GM10847 (cell line): ENCODE data around the gene TSPAN6.

Source experiments
- POLR2A ChIP-seq: IDR thresholded peaks from 2 replicates; pipeline ENCODE4 v1.6.1; 2011; ENCODE audit not compliant: insufficient read length; ENCODE audit errors: extremely low read depth

The TSPAN6 gene

GRCh38 chrX:100615005-100615404 is 21.6 kb downstream of the TSPAN6 start:
- no peak for TF ChIP-seq POLR2A

GRCh38 chrX:100611951-100612350 is 24.7 kb downstream of the TSPAN6 start:
- TF ChIP-seq POLR2A, result no peak

- TF ChIP-seq POLR2A, result no peak
Observed at GRCh38 chrX:100609591-100609990, 27.0 kb downstream of the TSPAN6 start.

GRCh38 chrX:100606753-100607152 is 29.9 kb downstream of the TSPAN6 start:
- TF ChIP-seq POLR2A, result no peak

- no peak for TF ChIP-seq POLR2A
Observed at GRCh38 chrX:100600758-100601157, 35.8 kb downstream of the TSPAN6 start.

- no peak for TF ChIP-seq POLR2A
Observed at GRCh38 chrX:100600340-100600739, 36.3 kb downstream of the TSPAN6 start.

GRCh38 chrX:100599456-100599855 is 37.1 kb downstream of the TSPAN6 start:
- TF ChIP-seq POLR2A, result no peak

- TF ChIP-seq POLR2A, result no peak
Observed at GRCh38 chrX:100596601-100597000, 40.0 kb downstream of the TSPAN6 start.

GRCh38 chrX:100593581-100593980 is 43.0 kb downstream of the TSPAN6 start:
- no peak for TF ChIP-seq POLR2A

GRCh38 chrX:100593126-100593525 is 43.5 kb downstream of the TSPAN6 start:
- TF ChIP-seq POLR2A, result no peak

- TF ChIP-seq POLR2A, result no peak
Observed at GRCh38 chrX:100591256-100592051, 45.2 kb downstream of the TSPAN6 start.

- no peak for TF ChIP-seq POLR2A
Observed at GRCh38 chrX:100587861-100588260, 48.7 kb downstream of the TSPAN6 start.

- TF ChIP-seq POLR2A, result no peak
Observed at GRCh38 chrX:100586747-100587146, 49.9 kb downstream of the TSPAN6 start.

GRCh38 chrX:100584611-100585010 is 52.0 kb downstream of the TSPAN6 start, which contains the start of gene TNMD:
Gene TNMD, plus strand, starts transcription at chrX:100584936. Its CDS starts 83 bp downstream, at chrX:100585019.
- no peak for TF ChIP-seq POLR2A
